NCI-H187 (cell line): Measurements from ENCODE around the gene RGL3.
"Not testable (repeated sequence)": the region's sequence is repeated elsewhere in the genome, so short reads cannot be mapped to it uniquely, and the experiment has no call there.

Source experiments
- DNase-seq, 2 experiments: peaks; one replicate each; lab custom pipeline; 2025; lab: John Stamatoyannopoulos, UW

Gene RGL3

GRCh38 chr19:11421371-11422098 is 2.4 kb upstream of the RGL3 start:
- no peak for DNase-seq

GRCh38 chr19:11420429-11421370 is 1.6 kb upstream of the RGL3 start:
- DNase-seq = no peak

- no peak for DNase-seq
Observed at GRCh38 chr19:11418094-11418548, 993 bp downstream of the RGL3 start.

GRCh38 chr19:11416346-11417052 is 2.6 kb downstream of the RGL3 start:
- DNase-seq = no peak

- DNase-seq = no peak
Observed at GRCh38 chr19:11414544-11414943, 4.6 kb downstream of the RGL3 start.

- DNase-seq = no peak
Observed at GRCh38 chr19:11410682-11411081, 8.4 kb downstream of the RGL3 start.

GRCh38 chr19:11408591-11408990 is 10.5 kb downstream of the RGL3 start:
- DNase-seq = no peak

- not testable (repeated sequence) for DNase-seq
Observed at GRCh38 chr19:11406703-11407236, 12.3 kb downstream of the RGL3 start.

GRCh38 chr19:11405846-11406643 is 13.1 kb downstream of the RGL3 start:
- DNase-seq = no peak

- no peak for DNase-seq
Observed at GRCh38 chr19:11404588-11405222, 14.4 kb downstream of the RGL3 start.

GRCh38 chr19:11401808-11402543 is 17.1 kb downstream of the RGL3 start:
- DNase-seq = no peak

- no peak for DNase-seq
Observed at GRCh38 chr19:11400798-11401197, 18.3 kb downstream of the RGL3 start.

GRCh38 chr19:11399667-11400066 is 19.4 kb downstream of the RGL3 start:
- no peak for DNase-seq

- no peak for DNase-seq
Observed at GRCh38 chr19:11397089-11397610, 22.0 kb downstream of the RGL3 start.

- DNase-seq = no peak
Observed at GRCh38 chr19:11390933-11391680, 28.0 kb downstream of the RGL3 start.

- DNase-seq = no peak
Observed at GRCh38 chr19:11390359-11390758, 28.8 kb downstream of the RGL3 start.

- no peak for DNase-seq
Observed at GRCh38 chr19:11387162-11388034, 31.7 kb downstream of the RGL3 start.

- DNase-seq = no peak
Observed at GRCh38 chr19:11384778-11385129, 34.4 kb downstream of the RGL3 start.
